BLaER1 (cell line): ENCODE measurements around the gene GMPPA.
A peak's percentile ranks its signal among the peaks of the same experiment; 100 is the strongest.

ENCODE experiments used
- H3K27ac ChIP-seq: shearing (Covaris generic); formaldehyde crosslinking; 2 replicates; pipeline ENCODE4 v1.8.1; 2022
- H3K27me3 ChIP-seq: shearing (Covaris generic); formaldehyde crosslinking; 2 replicates; pipeline ENCODE4 v1.8.1; 2022
- H3K36me3 ChIP-seq: shearing (Covaris generic); formaldehyde crosslinking; 2 replicates; pipeline ENCODE4 v1.8.1; 2022
- H3K4me1 ChIP-seq: shearing (Covaris generic); formaldehyde crosslinking; 2 replicates; pipeline ENCODE4 v1.8.1; 2022
- H3K4me2 ChIP-seq: shearing (Covaris generic); formaldehyde crosslinking; 2 replicates; pipeline ENCODE4 v1.8.1; 2022
- H3K4me3 ChIP-seq: shearing (Covaris generic); formaldehyde crosslinking; 2 replicates; pipeline ENCODE4 v1.8.1; 2022
- H3K9ac ChIP-seq: shearing (Covaris generic); formaldehyde crosslinking; 2 replicates; pipeline ENCODE4 v1.8.1; 2022
- H3K9me3 ChIP-seq: shearing (Covaris generic); formaldehyde crosslinking; 2 replicates; pipeline ENCODE4 v1.8.1; 2022
- H4K20me1 ChIP-seq: shearing (Covaris generic); formaldehyde crosslinking; 2 replicates; pipeline ENCODE4 v1.8.1; 2022
- Cebpa-rat ChIP-seq: shearing (Covaris generic); IDR thresholded peaks from 2 replicates; pipeline ENCODE4 v1.8.1; 2022

The GMPPA gene

GRCh38 chr2:219525533-219526232 lies 27.0 kb downstream of the GMPPA start:
- Histone ChIP-seq H3K36me3 (no peaks in the 10 kb centered on the region), H3K27me3 (peaks cover 91% of the 10 kb centered on the region), H3K4me1 (peaks cover 38% of the 10 kb centered on the region), H3K4me3 (no peak overlapping the region), H4K20me1 (no peaks in the 10 kb centered on the region; the same call in 1 of the 2 replicates), H3K4me2 (no peak overlapping the region), H3K9ac (no peak overlapping the region), H3K9me3 (no peaks in the 10 kb centered on the region), H3K27ac (no peak overlapping the region)
- TF ChIP-seq Cebpa-rat: no peak

GRCh38 chr2:219526320-219527075 lies 27.8 kb downstream of the GMPPA start:
- peaks cover 85% of the 10 kb centered on the region for H3K27me3 ChIP-seq
- H3K4me3 ChIP-seq: no peak overlapping the region
- H4K20me1 ChIP-seq: no peaks in the 10 kb centered on the region; the same call in 1 of the 2 replicates
- no peaks in the 10 kb centered on the region for H3K9me3 ChIP-seq
- no peaks in the 10 kb centered on the region for H3K36me3 ChIP-seq
- no peak for TF ChIP-seq Cebpa-rat
- no peak overlapping the region for H3K4me2 ChIP-seq
- no peak overlapping the region for H3K27ac ChIP-seq
- peaks cover 30% of the 10 kb centered on the region for H3K4me1 ChIP-seq
- no peak overlapping the region for H3K9ac ChIP-seq

- no peak overlapping the region for H3K4me2 ChIP-seq
- peaks cover 80% of the 10 kb centered on the region for H3K27me3 ChIP-seq
- no peaks in the 10 kb centered on the region for H3K36me3 ChIP-seq
- H3K27ac ChIP-seq: no peak overlapping the region
- no peaks in the 10 kb centered on the region for H4K20me1 ChIP-seq
- no peak for TF ChIP-seq Cebpa-rat
- no peak overlapping the region for H3K9ac ChIP-seq
- no peak overlapping the region for H3K4me3 ChIP-seq
- H3K4me1 ChIP-seq: peaks cover 25% of the 10 kb centered on the region
- no peaks in the 10 kb centered on the region for H3K9me3 ChIP-seq
These were observed 28.3 kb downstream of the GMPPA start for GRCh38 chr2:219527076-219527394.

- H3K4me1 ChIP-seq: peaks cover 22% of the 10 kb centered on the region
- peaks cover 75% of the 10 kb centered on the region for H3K27me3 ChIP-seq
- no peak overlapping the region for H3K4me3 ChIP-seq
These were observed 28.8 kb downstream of the GMPPA start for GRCh38 chr2:219527472-219527871.

GRCh38 chr2:219530048-219530963 lies 31.6 kb downstream of the GMPPA start:
- H4K20me1 ChIP-seq: no peaks in the 10 kb centered on the region
- peak overlapping the region; percentile 69 for H3K4me2 ChIP-seq
- H3K27me3 ChIP-seq: peaks cover 47% of the 10 kb centered on the region
- H3K4me3 ChIP-seq: no peak overlapping the region
- TF ChIP-seq Cebpa-rat: no peak
- H3K36me3 ChIP-seq: no peaks in the 10 kb centered on the region
- H3K9me3 ChIP-seq: no peaks in the 10 kb centered on the region
- no peak overlapping the region for H3K27ac ChIP-seq
- peaks cover 6% of the 10 kb centered on the region for H3K4me1 ChIP-seq
- H3K9ac ChIP-seq: no peak overlapping the region

More at GRCh38 chr2:219527472-219527871, 28.8 kb downstream of the GMPPA start:
- Histone ChIP-seq H3K4me2 (0 out of 2 replicates have a peak overlapping the region, but pooled peaks have one; percentile 2), H4K20me1 (no peaks in the 10 kb centered on the region), H3K27ac (no peak overlapping the region), H3K9ac (no peak overlapping the region), H3K36me3 (no peaks in the 10 kb centered on the region), H3K9me3 (no peaks in the 10 kb centered on the region)
- TF ChIP-seq Cebpa-rat: no peak

GRCh38 chr2:219531639-219532377 lies 33.1 kb downstream of the GMPPA start:
- Histone ChIP-seq H3K36me3 (no peaks in the 10 kb centered on the region), H3K9ac (no peak overlapping the region), H3K4me3 (no peak overlapping the region), H4K20me1 (no peaks in the 10 kb centered on the region), H3K4me1 (peaks cover 6% of the 10 kb centered on the region), H3K4me2 (no peak overlapping the region), H3K27me3 (peaks cover 32% of the 10 kb centered on the region), H3K27ac (no peak overlapping the region), H3K9me3 (no peaks in the 10 kb centered on the region)
- no peak for TF ChIP-seq Cebpa-rat

GRCh38 chr2:219532378-219532649 lies 33.6 kb downstream of the GMPPA start:
- peaks cover 27% of the 10 kb centered on the region for H3K27me3 ChIP-seq
- TF ChIP-seq Cebpa-rat: no peak

GRCh38 chr2:219533930-219534661 lies 35.4 kb downstream of the GMPPA start:
- no peak for TF ChIP-seq Cebpa-rat
- Histone ChIP-seq H3K4me1 (peaks cover 28% of the 10 kb centered on the region), H3K36me3 (peaks cover 4% of the 10 kb centered on the region), H3K27ac (no peak overlapping the region), H3K4me3 (no peak overlapping the region), H3K9me3 (no peaks in the 10 kb centered on the region), H4K20me1 (peaks cover 4% of the 10 kb centered on the region; the same call in 1 of the 2 replicates), H3K27me3 (peaks cover 9% of the 10 kb centered on the region), H3K9ac (no peak overlapping the region), H3K4me2 (no peak overlapping the region)

More at GRCh38 chr2:219532378-219532649, 33.6 kb downstream of the GMPPA start:
- Histone ChIP-seq H4K20me1 (no peaks in the 10 kb centered on the region), H3K4me2 (no peak overlapping the region), H3K4me3 (no peak overlapping the region), H3K27ac (no peak overlapping the region), H3K36me3 (no peaks in the 10 kb centered on the region), H3K4me1 (peaks cover 11% of the 10 kb centered on the region), H3K9me3 (no peaks in the 10 kb centered on the region), H3K9ac (no peak overlapping the region)

- no peak overlapping the region for H3K9ac ChIP-seq
- H3K4me2 ChIP-seq: no peak overlapping the region
- no peaks in the 10 kb centered on the region for H3K9me3 ChIP-seq
- H3K4me3 ChIP-seq: no peak overlapping the region
- peaks cover 21% of the 10 kb centered on the region for H4K20me1 ChIP-seq
- H3K36me3 ChIP-seq: peaks cover 23% of the 10 kb centered on the region
- TF ChIP-seq Cebpa-rat: no peak
- H3K27me3 ChIP-seq: no peaks in the 10 kb centered on the region
- H3K27ac ChIP-seq: no peak overlapping the region
- H3K4me1 ChIP-seq: peaks cover 28% of the 10 kb centered on the region
These were observed 37.7 kb downstream of the GMPPA start for GRCh38 chr2:219536425-219536824.
